Natural killer cell (primary cell): Measurements from ENCODE around the gene AMDHD2. TPM values are rescaled to one million over a fixed set of nuclear protein-coding genes. Genes with fewer than 3 reads are reported as not detected.
"Not testable (repeated sequence)": the region's sequence is repeated elsewhere in the genome, so short reads cannot be mapped to it uniquely, and the experiment has no call there.

Experiments
- ATAC-seq, 3 donors: fragments of 150-1000 bp in 2 of 3; fragments of 200-7000 bp in 1 of 3; cut with Tn5 transposase; 1 replicate in 1 of 3; 2 replicates in 2 of 3; pipeline ENCODE4 v1.10.0; 2021; ENCODE audit warnings: mild to moderate bottlenecking in 2 of 3, moderate library complexity in 2 of 3
- DNase-seq, 2 donors: peaks; one replicate each; pipeline versions ENCODE4 v3.0.0 to v3.0.0-alpha.2; 2013 to 2021; ENCODE audit warnings: mixed read lengths in 1 of 2
- H3K27ac ChIP-seq: one replicate; pipeline ENCODE4 v1.5.1; 2013; ENCODE audit warnings: mild to moderate bottlenecking, low read length
- H3K27me3 ChIP-seq: one replicate; pipeline ENCODE4 v1.6.1; 2013; ENCODE audit warnings: low read length; ENCODE audit not compliant: control insufficient read depth, insufficient read depth
- H3K36me3 ChIP-seq: one replicate; pipeline ENCODE4 v1.6.1; 2013; ENCODE audit warnings: low read length; ENCODE audit not compliant: control insufficient read depth, insufficient read depth
- H3K4me1 ChIP-seq: one replicate; pipeline ENCODE4 v1.6.1; 2013; ENCODE audit warnings: low read length; ENCODE audit not compliant: control insufficient read depth, insufficient read depth
- H3K4me3 ChIP-seq: one replicate; pipeline ENCODE4 v1.5.1; 2013; ENCODE audit warnings: low read length
- H3K9me3 ChIP-seq: one replicate; pipeline ENCODE4 v1.6.1; 2013; ENCODE audit warnings: low read length; ENCODE audit not compliant: control insufficient read depth, insufficient read depth
- H3K27ac Mint-ChIP-seq, 2 donors: one replicate each; pipeline ENCODE4 v1.8.0; 2022; ENCODE audit warnings: mild to moderate bottlenecking in 2 of 2, mixed read lengths in 2 of 2, moderate library complexity in 1 of 2
- H3K27me3 Mint-ChIP-seq, 2 donors: one replicate each; pipeline ENCODE4 v1.8.0; 2022; ENCODE audit warnings: low read depth in 2 of 2, mixed read lengths in 2 of 2
- H3K36me3 Mint-ChIP-seq: one replicate; pipeline ENCODE4 v1.8.0; 2022; ENCODE audit warnings: mixed read lengths
- H3K4me1 Mint-ChIP-seq, 2 donors: one replicate each; pipeline ENCODE4 v1.8.0; 2022; ENCODE audit warnings: mixed read lengths in 2 of 2
- H3K4me3 Mint-ChIP-seq: one replicate; pipeline ENCODE4 v1.8.0; 2022; ENCODE audit warnings: mild to moderate bottlenecking, moderate library complexity, mixed read lengths
- H3K9me3 Mint-ChIP-seq, 2 donors: one replicate each; pipeline ENCODE4 v1.8.0; 2022; ENCODE audit warnings: mixed read lengths in 2 of 2
- WGBS: methylation state at CpG from one replicate; pipeline ENCODE4 v1.1.7; 2013; ENCODE audit warnings: missing lambda C conversion rate; ENCODE audit not compliant: insufficient coverage; 5-methylcytosine and 5-hydroxymethylcytosine counted together
- intact Hi-C: fragments of 100-400 bp; cut with micrococcal nuclease; formaldehyde crosslinking; loops from one replicate; pipeline ENCODE4 v1.14.2; 2022
- total RNA-seq, 4 donors: library from RNA; stranded (reverse); fragments of 120-200 nt in 1 of 4; gene quantifications; one replicate each; pipeline versions ENCODE4 v1.2.3 to v1.2.4, GENCODE V29; 2013 to 2022
- TF ChIP-seq, protein P1 (sequence below): fragments of 200-600 bp; IDR thresholded peaks from one replicate; pipeline ENCODE4 v1.8.0; 2022; ENCODE audit warnings: antibody characterized with exemption

AMDHD2 gene
- total RNA-seq, 3 donors from 2014 or later (not counting 1 experiment from before 2014, with no cell fraction given), result 129 to 162 (median 144) TPM

DNA sequence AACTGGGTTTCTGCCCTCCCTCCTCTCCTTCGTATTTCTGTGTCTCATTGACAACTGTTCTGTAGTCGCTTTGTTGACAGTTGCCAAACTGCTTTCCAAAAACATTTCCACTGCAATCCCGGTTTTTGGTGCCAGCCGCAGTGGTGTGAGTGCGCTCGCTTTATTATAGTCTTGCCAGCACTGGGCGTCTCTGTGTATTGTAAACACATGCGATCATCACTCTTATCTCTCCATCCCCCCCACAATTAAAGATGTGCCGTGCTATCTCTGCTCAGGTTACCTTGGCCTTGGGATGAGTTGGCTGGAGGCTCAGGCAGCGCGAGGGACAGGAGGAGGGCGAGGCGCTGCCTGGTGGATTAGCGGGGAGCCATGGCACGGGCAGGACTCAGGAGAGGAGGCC lies 37.0 kb downstream of the AMDHD2 start:
- DNase-seq, H3K4me1 ChIP-seq, H3K4me3 Mint-ChIP-seq, H3K27ac Mint-ChIP-seq, H3K27me3 ChIP-seq, H3K36me3 Mint-ChIP-seq, H3K9me3 Mint-ChIP-seq, H3K4me3 ChIP-seq, H3K4me1 Mint-ChIP-seq, H3K36me3 ChIP-seq, H3K27ac ChIP-seq, intact Hi-C loops, H3K9me3 ChIP-seq, H3K27me3 Mint-ChIP-seq, ATAC-seq: not testable (repeated sequence)
- WGBS, result no CpG with 5 or more reads among the region's 15 CpGs

DNA sequence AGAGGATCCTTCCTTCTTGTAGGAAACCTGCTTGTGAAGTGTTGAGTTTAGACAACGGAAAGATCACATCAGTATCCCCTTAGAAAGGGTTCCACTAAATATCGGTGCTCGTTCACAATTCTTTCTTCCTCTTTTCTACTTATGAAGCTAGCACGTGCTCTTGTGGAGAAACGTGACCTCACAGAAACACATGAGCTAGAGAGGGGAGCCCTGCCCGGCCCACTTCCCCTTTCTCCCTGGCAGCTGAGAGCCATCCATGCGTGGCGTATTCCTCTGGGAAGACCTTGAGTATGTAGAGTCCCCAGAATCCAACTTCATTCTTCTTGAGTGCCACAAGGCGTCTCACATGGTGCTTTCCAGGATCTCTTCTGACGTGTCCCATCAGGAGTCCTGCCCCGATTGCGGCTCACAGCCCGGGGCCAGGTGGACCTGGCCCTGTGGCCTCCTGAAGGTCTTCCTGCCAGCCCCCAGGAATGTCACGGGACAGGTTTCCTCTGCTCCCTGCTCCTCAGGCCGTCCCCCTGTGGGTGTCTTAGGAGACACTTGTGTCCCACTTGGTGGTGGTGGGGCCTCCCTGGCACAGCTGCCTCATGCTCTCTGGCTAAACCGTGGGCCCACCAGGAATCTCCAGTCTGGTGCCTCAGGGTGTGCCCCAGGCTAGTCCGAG lies 40.1 kb downstream of the AMDHD2 start:
- H3K4me1 Mint-ChIP-seq, H3K27me3 Mint-ChIP-seq, H3K36me3 ChIP-seq, H3K9me3 ChIP-seq, DNase-seq, H3K27me3 ChIP-seq, H3K4me1 ChIP-seq, intact Hi-C loops, H3K36me3 Mint-ChIP-seq, H3K9me3 Mint-ChIP-seq, H3K27ac ChIP-seq, H3K27ac Mint-ChIP-seq, H3K4me3 ChIP-seq, H3K4me3 Mint-ChIP-seq: not testable (repeated sequence)
- peak; percentile 9 to 59 (median 22) for ATAC-seq
- WGBS, result 67% methylated on average over 3 of the region's 17 CpGs

DNA sequence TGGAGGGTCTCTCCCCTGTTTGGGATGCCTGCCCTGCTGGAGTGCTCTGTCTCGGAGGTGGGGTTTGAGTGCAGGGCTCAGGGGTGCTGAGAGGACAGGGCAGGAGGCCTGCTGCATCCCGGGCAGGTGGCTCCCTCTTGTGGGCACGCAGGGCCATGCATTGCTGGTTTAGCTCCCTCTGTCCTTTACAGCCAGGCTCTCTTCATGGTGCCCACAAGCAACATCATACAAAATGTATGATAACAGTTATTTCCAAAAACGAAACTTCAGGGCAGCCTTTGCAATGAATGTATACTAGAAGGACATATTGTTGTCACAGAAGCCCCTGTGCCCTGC lies 40.6 kb downstream of the AMDHD2 start:
- H3K4me3 Mint-ChIP-seq, H3K36me3 ChIP-seq, H3K27me3 Mint-ChIP-seq, H3K4me1 Mint-ChIP-seq, H3K4me3 ChIP-seq, H3K9me3 ChIP-seq, H3K27me3 ChIP-seq, intact Hi-C loops, H3K27ac Mint-ChIP-seq, H3K36me3 Mint-ChIP-seq, H3K4me1 ChIP-seq, H3K27ac ChIP-seq, H3K9me3 Mint-ChIP-seq: not testable (repeated sequence)
- TF ChIP-seq, protein P1, sequence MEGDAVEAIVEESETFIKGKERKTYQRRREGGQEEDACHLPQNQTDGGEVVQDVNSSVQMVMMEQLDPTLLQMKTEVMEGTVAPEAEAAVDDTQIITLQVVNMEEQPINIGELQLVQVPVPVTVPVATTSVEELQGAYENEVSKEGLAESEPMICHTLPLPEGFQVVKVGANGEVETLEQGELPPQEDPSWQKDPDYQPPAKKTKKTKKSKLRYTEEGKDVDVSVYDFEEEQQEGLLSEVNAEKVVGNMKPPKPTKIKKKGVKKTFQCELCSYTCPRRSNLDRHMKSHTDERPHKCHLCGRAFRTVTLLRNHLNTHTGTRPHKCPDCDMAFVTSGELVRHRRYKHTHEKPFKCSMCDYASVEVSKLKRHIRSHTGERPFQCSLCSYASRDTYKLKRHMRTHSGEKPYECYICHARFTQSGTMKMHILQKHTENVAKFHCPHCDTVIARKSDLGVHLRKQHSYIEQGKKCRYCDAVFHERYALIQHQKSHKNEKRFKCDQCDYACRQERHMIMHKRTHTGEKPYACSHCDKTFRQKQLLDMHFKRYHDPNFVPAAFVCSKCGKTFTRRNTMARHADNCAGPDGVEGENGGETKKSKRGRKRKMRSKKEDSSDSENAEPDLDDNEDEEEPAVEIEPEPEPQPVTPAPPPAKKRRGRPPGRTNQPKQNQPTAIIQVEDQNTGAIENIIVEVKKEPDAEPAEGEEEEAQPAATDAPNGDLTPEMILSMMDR, result peak; percentile 51
- DNase-seq, result peak in 1 of 2 donors; percentile 67
- peak; percentile 92 to 99 (median 94) for ATAC-seq
- WGBS, result no CpG with 5 or more reads among the region's 4 CpGs

DNA sequence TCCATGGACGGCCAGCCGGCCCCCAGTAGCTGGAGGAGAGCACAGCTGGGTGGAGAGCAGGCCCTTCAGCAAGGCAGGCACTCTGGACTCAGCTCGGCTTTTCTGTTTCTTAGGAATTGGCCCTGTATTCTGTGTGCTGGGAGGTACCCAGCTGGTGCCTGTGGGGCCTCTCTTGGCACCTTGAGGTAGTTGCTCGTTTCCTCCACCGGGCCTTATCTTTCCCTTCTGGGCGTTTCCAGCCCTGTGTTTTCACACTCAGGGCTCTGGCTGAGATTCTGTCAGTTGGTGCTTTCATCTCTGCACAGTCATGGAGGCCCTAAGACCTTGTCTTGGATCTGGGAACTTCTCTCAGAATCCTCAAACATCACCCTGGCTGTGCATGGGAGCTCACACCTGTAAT lies 47.3 kb downstream of the AMDHD2 start:
- H3K27me3 ChIP-seq, H3K9me3 Mint-ChIP-seq, H3K36me3 ChIP-seq, H3K27ac ChIP-seq, ATAC-seq, H3K36me3 Mint-ChIP-seq, H3K4me1 Mint-ChIP-seq, H3K4me1 ChIP-seq, H3K27ac Mint-ChIP-seq, intact Hi-C loops, DNase-seq, H3K4me3 Mint-ChIP-seq, H3K9me3 ChIP-seq, H3K27me3 Mint-ChIP-seq, H3K4me3 ChIP-seq: not testable (repeated sequence)
- no CpG with 5 or more reads among the region's 6 CpGs for WGBS

DNA sequence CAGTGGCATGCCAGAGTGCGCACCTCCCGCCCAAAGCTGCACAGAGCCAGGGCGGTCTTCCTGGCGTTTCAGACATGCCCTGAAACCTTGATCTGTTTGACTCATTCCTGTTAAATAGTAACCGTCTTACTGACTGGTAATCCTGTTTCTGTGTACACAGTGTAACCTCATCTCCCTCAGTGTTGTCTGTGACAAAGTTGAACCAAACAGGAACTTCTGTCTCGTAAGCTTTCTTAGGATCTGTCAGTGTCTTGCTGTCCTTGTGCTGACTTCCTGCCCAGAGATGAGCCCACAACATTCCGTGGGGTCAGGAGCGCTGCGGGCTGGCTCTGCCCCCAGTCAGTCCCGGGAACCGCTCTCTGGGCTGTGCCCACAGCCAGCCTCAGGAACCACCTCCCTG lies 48.4 kb downstream of the AMDHD2 start:
- WGBS, result no CpG with 5 or more reads among the region's 11 CpGs
- H3K36me3 Mint-ChIP-seq, intact Hi-C loops, H3K27ac Mint-ChIP-seq, H3K27ac ChIP-seq, H3K4me3 ChIP-seq, DNase-seq, H3K4me1 ChIP-seq, H3K4me1 Mint-ChIP-seq, H3K27me3 Mint-ChIP-seq, H3K4me3 Mint-ChIP-seq, H3K36me3 ChIP-seq, H3K27me3 ChIP-seq, H3K9me3 Mint-ChIP-seq, H3K9me3 ChIP-seq, ATAC-seq: not testable (repeated sequence)

DNA sequence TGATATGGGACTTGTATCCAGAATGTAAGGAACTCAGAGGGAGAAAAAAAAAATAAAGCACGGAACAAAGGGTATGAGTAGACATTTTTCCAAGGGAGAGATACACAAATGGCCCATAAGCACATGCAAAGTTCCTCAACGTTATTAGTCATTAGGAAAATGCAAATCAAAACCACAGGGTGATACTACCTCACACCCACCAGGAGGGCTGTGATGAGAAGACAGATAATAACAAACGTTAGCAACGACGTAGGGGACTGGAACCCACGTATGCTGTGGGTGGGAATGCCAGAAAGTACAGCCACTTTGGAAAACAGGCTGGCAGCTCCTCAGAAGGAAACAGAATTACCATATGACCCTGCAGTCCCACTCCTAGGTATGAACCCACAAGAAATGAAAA lies 52.5 kb downstream of the AMDHD2 start:
- WGBS, result no CpG with 5 or more reads among the region's 6 CpGs
- H3K27ac ChIP-seq, H3K27me3 ChIP-seq, H3K4me1 ChIP-seq, intact Hi-C loops, ATAC-seq, H3K4me3 Mint-ChIP-seq, H3K27me3 Mint-ChIP-seq, H3K9me3 ChIP-seq, H3K36me3 ChIP-seq, H3K4me1 Mint-ChIP-seq, H3K4me3 ChIP-seq, H3K36me3 Mint-ChIP-seq, DNase-seq, H3K9me3 Mint-ChIP-seq, H3K27ac Mint-ChIP-seq: not testable (repeated sequence)

DNA sequence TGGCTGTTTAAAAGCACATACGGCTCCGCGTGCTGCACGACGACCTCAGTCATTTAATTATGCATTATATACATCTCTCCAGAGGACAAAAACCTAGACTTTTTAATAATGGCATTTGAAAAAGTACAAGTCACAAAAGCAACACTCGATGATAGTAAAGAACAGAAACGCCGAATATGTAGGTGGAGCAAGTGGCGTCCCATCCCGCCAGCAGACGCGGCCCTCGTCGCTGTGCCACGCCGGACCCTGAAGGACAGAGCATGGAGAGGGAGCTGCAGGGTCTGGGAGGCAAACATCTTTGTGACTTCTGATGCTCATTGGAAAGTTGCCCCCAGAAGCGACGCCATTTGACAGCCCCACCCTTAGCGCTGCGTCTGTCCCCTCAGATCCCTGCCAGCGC lies 55.7 kb downstream of the AMDHD2 start:
- no CpG with 5 or more reads among the region's 21 CpGs for WGBS
- H3K4me3 ChIP-seq, H3K4me1 ChIP-seq, H3K4me3 Mint-ChIP-seq, H3K9me3 Mint-ChIP-seq, H3K27me3 Mint-ChIP-seq, intact Hi-C loops, H3K4me1 Mint-ChIP-seq, ATAC-seq, H3K27me3 ChIP-seq, H3K36me3 ChIP-seq, H3K9me3 ChIP-seq, H3K27ac Mint-ChIP-seq, H3K27ac ChIP-seq, DNase-seq, H3K36me3 Mint-ChIP-seq: not testable (repeated sequence)
